ENCODE measurements around the gene TSHZ3. TPM values are rescaled to one million over a fixed set of nuclear protein-coding genes. Genes with fewer than 3 reads are reported as not detected.

TSHZ3 gene
- total and polyA plus RNA-seq, 7 donors: 0.53 to 6.7 (median 2.2) TPM

DNA sequence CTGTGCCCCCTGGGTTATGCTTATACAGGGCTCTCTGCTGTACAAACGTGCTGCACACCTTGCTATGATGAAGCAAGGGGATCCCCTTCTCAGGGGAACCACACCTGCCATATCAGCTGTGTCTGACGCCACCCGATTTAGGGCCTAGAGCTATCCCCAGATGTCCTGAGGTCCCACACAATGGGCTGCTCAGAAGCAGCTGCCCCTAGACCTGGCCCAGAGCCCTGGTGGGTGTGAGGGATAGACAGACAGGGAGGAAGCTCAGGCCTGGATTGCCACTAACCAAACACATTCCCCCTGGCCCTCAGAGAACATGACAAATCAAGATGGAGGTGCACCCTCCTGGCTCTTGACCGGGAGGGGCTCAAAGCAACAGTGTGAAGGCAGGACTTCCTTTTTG, 59.3 kb downstream of the TSHZ3 start:
- Histone ChIP-seq H3K4me3 (no peak overlapping the region), H3K36me3 (ENCODE audit: insufficient read depth in 1 of 2, low read depth in 1 of 2) (no peaks in the 10 kb centered on the region), H3K27me3 (ENCODE audit: insufficient read depth in 3 of 3, low read length in 2 of 3) (peaks cover 0 to 1% (median 0%) of the 10 kb centered on the region in 3 donors), H3K9me3 (no peaks in the 10 kb centered on the region), H3K4me1 (no peaks in the 10 kb centered on the region), H3K27ac (no peak overlapping the region)
- ATAC-seq (no peak), DNase-seq (no peak)
- TF ChIP-seq, protein P1, sequence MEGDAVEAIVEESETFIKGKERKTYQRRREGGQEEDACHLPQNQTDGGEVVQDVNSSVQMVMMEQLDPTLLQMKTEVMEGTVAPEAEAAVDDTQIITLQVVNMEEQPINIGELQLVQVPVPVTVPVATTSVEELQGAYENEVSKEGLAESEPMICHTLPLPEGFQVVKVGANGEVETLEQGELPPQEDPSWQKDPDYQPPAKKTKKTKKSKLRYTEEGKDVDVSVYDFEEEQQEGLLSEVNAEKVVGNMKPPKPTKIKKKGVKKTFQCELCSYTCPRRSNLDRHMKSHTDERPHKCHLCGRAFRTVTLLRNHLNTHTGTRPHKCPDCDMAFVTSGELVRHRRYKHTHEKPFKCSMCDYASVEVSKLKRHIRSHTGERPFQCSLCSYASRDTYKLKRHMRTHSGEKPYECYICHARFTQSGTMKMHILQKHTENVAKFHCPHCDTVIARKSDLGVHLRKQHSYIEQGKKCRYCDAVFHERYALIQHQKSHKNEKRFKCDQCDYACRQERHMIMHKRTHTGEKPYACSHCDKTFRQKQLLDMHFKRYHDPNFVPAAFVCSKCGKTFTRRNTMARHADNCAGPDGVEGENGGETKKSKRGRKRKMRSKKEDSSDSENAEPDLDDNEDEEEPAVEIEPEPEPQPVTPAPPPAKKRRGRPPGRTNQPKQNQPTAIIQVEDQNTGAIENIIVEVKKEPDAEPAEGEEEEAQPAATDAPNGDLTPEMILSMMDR (IDR thresholded peaks at IDR 0.05): no peak
- intact Hi-C loops (cut with DNase I): no loop called here
- 44 to 68% (median 57%) methylated on average over 4 of the region's 4 CpGs for WGBS, 3 donors

DNA sequence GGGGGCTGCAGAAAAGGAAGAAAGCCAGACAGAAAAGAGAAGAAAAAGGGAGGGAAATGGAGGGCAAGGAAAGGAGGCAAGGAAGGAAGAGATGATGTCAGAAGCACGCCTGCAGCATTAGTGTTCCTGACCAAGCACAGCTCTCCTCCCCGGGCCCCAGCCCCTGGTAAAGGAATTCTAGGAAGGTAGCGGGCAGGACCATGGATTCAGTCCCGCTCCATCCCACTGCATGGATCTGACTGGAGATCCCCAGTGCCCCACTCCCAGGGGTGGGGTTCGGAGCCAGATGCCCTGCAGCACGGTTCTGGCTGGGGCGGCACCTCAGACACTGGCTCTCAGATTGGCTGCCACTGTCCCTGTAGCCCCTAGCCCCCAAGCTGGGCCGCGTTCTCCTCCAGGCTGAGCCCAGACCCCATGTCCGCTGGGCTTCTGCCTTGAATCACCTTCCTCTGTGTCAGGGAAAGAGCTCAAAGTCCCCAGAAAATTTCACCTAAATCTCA, 59.8 kb downstream of the TSHZ3 start:
- intact Hi-C loops (cut with DNase I): no loop called here
- Histone ChIP-seq H3K27me3 (ENCODE audit: insufficient read depth in 3 of 3, low read length in 2 of 3) (peaks cover 0 to 2% (median 0%) of the 10 kb centered on the region in 3 donors), H3K4me3 (no peak overlapping the region), H3K9me3 (no peaks in the 10 kb centered on the region), H3K36me3 (ENCODE audit: insufficient read depth in 1 of 2, low read depth in 1 of 2) (no peaks in the 10 kb centered on the region), H3K4me1 (no peaks in the 10 kb centered on the region), H3K27ac (no peak overlapping the region)
- TF ChIP-seq, protein P1 (IDR thresholded peaks at IDR 0.05): no peak
- ATAC-seq (no peak), DNase-seq (no peak)
- 78 to 84% (median 81%) methylated on average over 10 of the region's 10 CpGs for WGBS, 3 donors

DNA sequence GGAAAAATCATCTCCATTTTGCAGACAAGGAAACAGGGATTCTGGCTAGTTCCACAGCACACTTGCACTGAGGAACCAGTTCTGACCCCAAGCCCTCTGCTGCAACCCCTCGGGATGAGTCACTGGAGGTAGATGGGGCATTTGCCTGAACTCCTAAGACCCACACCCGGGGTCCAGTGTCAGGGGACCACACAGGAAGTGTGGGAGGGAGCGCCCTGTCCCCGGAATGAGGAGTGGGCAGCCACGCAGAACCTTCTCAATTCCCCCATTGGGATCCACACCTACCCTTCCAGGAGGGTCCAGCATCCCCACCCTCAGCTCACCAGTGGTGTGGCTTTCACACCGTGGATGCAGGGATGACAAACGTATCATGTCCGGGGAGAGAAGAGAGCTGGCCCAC, 62.7 kb downstream of the TSHZ3 start:
- ATAC-seq (no peak), DNase-seq (no peak)
- H3K27me3 ChIP-seq (ENCODE audit: insufficient read depth in 3 of 3, low read length in 2 of 3): peaks cover 0 to 4% (median 0%) of the 10 kb centered on the region in 3 donors
- H3K4me3 ChIP-seq: no peak overlapping the region
- H3K9me3 ChIP-seq: no peaks in the 10 kb centered on the region
- TF ChIP-seq, protein P1 (IDR thresholded peaks at IDR 0.05): no peak
- no peaks in the 10 kb centered on the region for H3K4me1 ChIP-seq
- 69 to 77% (median 74%) methylated on average over 8 of the region's 8 CpGs for WGBS, 3 donors
- H3K27ac ChIP-seq: no peak overlapping the region
- no peaks in the 10 kb centered on the region for H3K36me3 ChIP-seq (ENCODE audit: insufficient read depth in 1 of 2, low read depth in 1 of 2)
- intact Hi-C loops (cut with DNase I): no loop called here

DNA sequence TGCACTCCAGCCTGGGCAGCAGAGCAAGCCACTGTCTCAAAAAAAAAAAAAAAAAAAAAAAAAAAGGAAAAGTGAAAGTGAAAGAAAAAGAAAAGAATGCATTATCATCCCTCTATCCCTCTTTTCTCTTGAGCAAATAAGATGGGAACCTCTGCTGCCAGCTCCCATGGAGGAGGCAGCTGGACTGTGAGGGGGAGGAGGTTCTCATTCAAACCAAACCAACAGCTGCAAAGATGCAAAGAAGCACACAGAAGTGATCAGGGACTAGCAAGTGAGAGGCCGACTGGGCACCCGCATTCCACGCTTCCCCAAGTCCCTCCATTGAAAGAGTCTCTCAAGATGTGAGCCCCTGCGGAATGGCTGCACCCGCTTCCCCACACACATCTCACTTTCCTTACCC, 63.5 kb downstream of the TSHZ3 start:
- WGBS, 3 donors: 14 to 41% (median 28%) methylated on average over 5 of the region's 5 CpGs
- no peak overlapping the region for H3K4me3 ChIP-seq
- TF ChIP-seq, protein P1 (IDR thresholded peaks at IDR 0.05): no peak
- no peak overlapping the region for H3K27ac ChIP-seq
- H3K36me3 ChIP-seq (ENCODE audit: insufficient read depth in 1 of 2, low read depth in 1 of 2): no peaks in the 10 kb centered on the region
- intact Hi-C loops (cut with DNase I): no loop called here
- no peaks in the 10 kb centered on the region for H3K9me3 ChIP-seq
- H3K27me3 ChIP-seq (ENCODE audit: insufficient read depth in 3 of 3, low read length in 2 of 3): peaks cover 0 to 4% (median 0%) of the 10 kb centered on the region in 3 donors
- ATAC-seq (no peak), DNase-seq (no peak)
- H3K4me1 ChIP-seq: no peaks in the 10 kb centered on the region

DNA sequence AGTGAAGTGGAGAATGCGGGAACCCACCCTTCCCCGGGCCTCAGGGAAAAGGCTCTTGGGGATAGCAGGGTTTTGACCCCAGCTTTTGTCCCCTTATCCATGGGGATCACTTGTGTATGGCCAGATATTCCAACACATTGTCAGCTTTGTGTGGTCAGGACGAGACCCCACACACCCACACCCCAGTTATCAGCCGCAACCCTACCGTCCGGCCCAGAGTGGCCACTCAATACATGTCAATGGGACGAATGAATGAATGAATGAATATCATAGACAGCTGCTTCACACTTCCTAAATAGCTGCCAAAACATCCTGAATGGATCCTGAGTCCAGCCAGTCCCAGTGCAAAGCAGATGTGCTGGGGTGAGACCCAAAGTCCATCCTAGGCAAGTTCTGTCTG, 64.6 kb downstream of the TSHZ3 start:
- H3K27me3 ChIP-seq (ENCODE audit: insufficient read depth in 3 of 3, low read length in 2 of 3): peaks cover 0 to 4% (median 0%) of the 10 kb centered on the region in 3 donors
- 85 to 93% (median 91%) methylated on average over 7 of the region's 7 CpGs for WGBS, 3 donors
- no peaks in the 10 kb centered on the region for H3K4me1 ChIP-seq
- no peak overlapping the region for H3K27ac ChIP-seq
- ATAC-seq (no peak), DNase-seq (no peak)
- H3K36me3 ChIP-seq (ENCODE audit: insufficient read depth in 1 of 2, low read depth in 1 of 2): no peaks in the 10 kb centered on the region
- no peaks in the 10 kb centered on the region for H3K9me3 ChIP-seq
- TF ChIP-seq, protein P1 (IDR thresholded peaks at IDR 0.05): no peak
- H3K4me3 ChIP-seq: no peak overlapping the region
- intact Hi-C loops (cut with DNase I): no loop called here

All from psoas muscle (tissue), 8 donors.